Left ventricle myocardium inferior (tissue), 1 donor: ENCODE measurements around the gene CREG2. TPM values are rescaled to one million over a fixed set of nuclear protein-coding genes. Genes with fewer than 3 reads are reported as not detected.
A peak's percentile ranks its signal among the peaks of the same experiment; 100 is the strongest.

Experiments
- DNase-seq: peaks from one replicate; pipeline ENCODE4 v3.0.0-alpha.2; 2020
- H3K27ac ChIP-seq: fragments of 200-600 bp; replicated peaks from 2 replicates; pipeline ENCODE4 v1.8.0; 2021
- H3K27me3 ChIP-seq: fragments of 200-600 bp; 2 replicates; pipeline ENCODE4 v1.8.0; 2021; ENCODE audit warnings: low read depth
- H3K36me3 ChIP-seq: fragments of 200-600 bp; 2 replicates; pipeline ENCODE4 v1.8.0; 2021
- H3K4me1 ChIP-seq: fragments of 200-600 bp; 2 replicates; pipeline ENCODE4 v1.8.0; 2021
- H3K4me3 ChIP-seq: fragments of 200-600 bp; 2 replicates; pipeline ENCODE4 v1.8.0; 2021; ENCODE audit warnings: mild to moderate bottlenecking, moderate library complexity
- H3K9me3 ChIP-seq: fragments of 200-600 bp; replicated peaks from 2 replicates; pipeline ENCODE4 v1.8.0; 2021
- intact Hi-C: fragments of 100-400 bp; cut with micrococcal nuclease; formaldehyde crosslinking; loops from one replicate; pipeline ENCODE4 v1.11.0; 2022
- total RNA-seq: library from RNA; stranded (reverse); fragmentation: NEBNext Ultra II Directional; extraction: Animal tissue kit (Norgen Biotek cat#: 25700); gene quantifications from one replicate; pipeline ENCODE4 v1.2.1, GENCODE V29; 2021
- TF ChIP-seq, protein P1 (sequence below): fragments of 200-600 bp; IDR thresholded peaks from 2 replicates; pipeline ENCODE4 v1.8.0; 2021; ENCODE audit warnings: antibody characterized with exemption, mild to moderate bottlenecking, borderline replicate concordance
- donor health status: DM: no; HTN: yes; CAD: no; lungs with severe emphysema.

The CREG2 gene
- total RNA-seq, 1 donor from 2014 or later: not detected

DNA sequence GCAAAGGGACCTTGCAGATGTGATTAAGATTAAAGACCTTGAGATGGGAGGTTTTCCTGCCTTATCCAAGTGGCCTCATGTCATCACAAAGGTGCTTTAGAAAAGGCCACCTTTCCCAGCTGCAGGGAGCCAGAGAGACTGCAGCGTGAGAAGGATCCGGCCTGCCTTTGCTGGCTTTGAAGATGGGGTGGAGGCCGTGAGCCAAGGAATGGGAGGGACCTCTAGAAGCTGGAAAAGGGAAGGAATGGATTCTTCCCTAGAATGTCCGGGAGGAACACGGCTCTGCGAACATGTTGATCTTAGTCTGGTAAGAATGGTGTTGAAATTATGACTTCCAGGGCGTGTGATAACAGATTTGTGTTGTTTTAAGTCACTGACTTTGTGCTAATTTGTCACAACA is 39.9 kb upstream of the CREG2 start:
- H3K4me1 ChIP-seq: peaks cover 11% of the 10 kb centered on the region
- TF ChIP-seq, protein P1, sequence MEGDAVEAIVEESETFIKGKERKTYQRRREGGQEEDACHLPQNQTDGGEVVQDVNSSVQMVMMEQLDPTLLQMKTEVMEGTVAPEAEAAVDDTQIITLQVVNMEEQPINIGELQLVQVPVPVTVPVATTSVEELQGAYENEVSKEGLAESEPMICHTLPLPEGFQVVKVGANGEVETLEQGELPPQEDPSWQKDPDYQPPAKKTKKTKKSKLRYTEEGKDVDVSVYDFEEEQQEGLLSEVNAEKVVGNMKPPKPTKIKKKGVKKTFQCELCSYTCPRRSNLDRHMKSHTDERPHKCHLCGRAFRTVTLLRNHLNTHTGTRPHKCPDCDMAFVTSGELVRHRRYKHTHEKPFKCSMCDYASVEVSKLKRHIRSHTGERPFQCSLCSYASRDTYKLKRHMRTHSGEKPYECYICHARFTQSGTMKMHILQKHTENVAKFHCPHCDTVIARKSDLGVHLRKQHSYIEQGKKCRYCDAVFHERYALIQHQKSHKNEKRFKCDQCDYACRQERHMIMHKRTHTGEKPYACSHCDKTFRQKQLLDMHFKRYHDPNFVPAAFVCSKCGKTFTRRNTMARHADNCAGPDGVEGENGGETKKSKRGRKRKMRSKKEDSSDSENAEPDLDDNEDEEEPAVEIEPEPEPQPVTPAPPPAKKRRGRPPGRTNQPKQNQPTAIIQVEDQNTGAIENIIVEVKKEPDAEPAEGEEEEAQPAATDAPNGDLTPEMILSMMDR: no peak
- no peak overlapping the region for H3K27ac ChIP-seq
- intact Hi-C loops: no loop called here
- DNase-seq: no peak
- H3K36me3 ChIP-seq: no peaks in the 10 kb centered on the region
- no peak overlapping the region for H3K4me3 ChIP-seq
- H3K9me3 ChIP-seq: no peaks in the 10 kb centered on the region
- no peaks in the 10 kb centered on the region for H3K27me3 ChIP-seq

DNA sequence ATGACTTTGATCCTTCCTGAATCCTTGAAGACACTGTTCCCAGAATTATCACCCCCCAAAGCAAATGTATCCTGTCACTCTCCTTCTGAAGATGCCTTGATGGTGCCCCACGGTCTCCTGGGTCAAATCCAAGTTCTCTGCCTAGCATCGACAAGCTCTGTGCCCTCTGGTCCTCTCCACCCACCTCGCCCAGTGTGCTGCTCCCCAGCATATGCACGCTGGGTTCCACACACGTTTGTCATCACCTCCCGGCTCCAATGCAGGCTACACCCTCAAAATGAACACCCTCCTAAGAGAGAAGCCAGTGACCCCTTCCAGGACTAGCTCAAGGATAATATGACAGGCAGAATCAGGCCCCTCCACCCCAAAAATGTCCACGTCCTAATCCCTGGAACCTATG is 39.5 kb upstream of the CREG2 start:
- Histone ChIP-seq H3K4me1 (peaks cover 11% of the 10 kb centered on the region), H3K27ac (no peak overlapping the region), H3K27me3 (no peaks in the 10 kb centered on the region), H3K36me3 (no peaks in the 10 kb centered on the region), H3K9me3 (no peaks in the 10 kb centered on the region), H3K4me3 (no peak overlapping the region)
- TF ChIP-seq, protein P1: no peak
- no peak for DNase-seq
- intact Hi-C loops: no loop called here

DNA sequence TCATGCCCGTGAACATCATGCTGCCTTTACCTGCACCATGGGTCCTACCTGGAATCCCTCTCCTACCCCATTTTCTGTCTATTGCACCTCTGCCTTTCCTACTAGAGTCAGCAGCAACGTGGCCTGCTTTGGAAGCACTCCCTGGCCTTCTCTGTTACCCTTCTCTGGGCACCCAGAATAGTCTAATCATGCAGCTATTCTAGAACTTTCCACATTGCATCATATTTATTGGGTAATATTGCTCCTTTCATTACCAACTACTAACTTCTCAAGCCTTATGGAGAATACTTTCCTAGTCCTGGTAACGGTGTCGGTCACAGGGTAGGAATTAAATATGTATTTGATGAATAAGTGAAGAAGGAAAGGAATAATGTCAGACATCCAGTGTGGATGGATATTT is 33.3 kb upstream of the CREG2 start:
- intact Hi-C loops: no loop called here
- DNase-seq: no peak

DNA sequence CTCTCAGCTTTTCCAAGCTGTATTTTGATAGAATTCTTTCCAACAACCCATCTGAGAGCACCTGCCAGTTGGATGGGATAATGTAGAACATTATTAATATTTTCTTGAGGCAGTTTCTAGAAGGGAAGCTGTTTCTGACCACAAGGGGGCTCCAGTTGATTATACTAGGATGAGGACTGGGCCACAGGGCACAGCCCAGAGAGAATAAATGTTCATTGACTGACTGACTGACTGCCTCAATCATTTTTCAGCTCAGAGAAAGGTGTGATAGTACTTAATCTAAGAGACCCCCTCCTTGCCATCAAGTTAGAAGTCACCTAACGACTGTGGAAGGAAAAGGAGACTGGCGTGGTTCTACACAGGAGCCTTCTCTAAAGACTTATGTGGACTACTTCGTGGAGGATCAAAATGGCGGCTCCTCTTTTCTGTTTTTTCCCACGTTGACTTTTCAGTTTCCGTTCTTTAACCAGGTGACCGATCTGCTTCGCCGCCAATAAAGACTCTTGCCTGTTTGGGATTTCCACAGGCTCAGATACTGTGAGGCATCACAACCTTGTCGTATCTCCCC is 31.9 kb upstream of the CREG2 start:
- DNase-seq: no peak
- TF ChIP-seq, protein P1: peak; percentile 85
- intact Hi-C loops: loop anchor here (10.0 kb wide), 1 partner anchor 416 kb away; no protein-coding TSS in a partner anchor

More for the DNA sequence above, 33.3 kb upstream of the CREG2 start:
- H3K4me3 ChIP-seq: no peak overlapping the region
- H3K4me1 ChIP-seq: peaks cover 7% of the 10 kb centered on the region
- TF ChIP-seq, protein P1: no peak
- H3K27me3 ChIP-seq: no peaks in the 10 kb centered on the region
- no peaks in the 10 kb centered on the region for H3K9me3 ChIP-seq
- no peaks in the 10 kb centered on the region for H3K36me3 ChIP-seq
- no peak overlapping the region for H3K27ac ChIP-seq

DNA sequence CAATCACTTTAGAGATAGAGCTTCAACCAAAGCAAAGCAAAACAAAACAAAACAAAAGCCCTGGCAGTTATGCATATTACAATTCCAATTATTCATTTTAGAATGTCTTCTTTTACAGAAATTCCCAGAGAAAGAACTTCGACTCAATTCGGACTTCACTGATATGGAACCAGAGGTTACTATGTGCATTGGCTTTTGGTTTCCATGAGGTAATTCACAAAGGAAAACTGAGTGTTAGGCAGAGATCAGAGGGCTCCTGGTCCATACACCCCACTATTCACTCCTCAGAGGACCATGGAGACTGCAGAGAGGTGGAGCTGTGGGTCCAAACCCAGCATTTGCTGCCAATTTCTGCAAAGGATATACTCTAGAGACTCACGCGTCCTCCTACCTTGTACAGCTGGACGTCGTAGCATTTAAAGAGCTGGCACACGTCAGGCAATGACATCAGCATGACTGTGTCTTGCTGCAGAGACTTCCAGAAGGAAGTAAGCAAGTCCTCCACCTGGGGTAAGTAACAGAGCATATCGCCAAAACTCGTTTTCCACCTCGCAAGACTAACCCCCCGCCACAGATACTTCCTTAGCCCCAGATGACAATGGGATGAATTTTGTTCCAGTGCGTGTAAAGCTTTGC is 31.3 kb upstream of the CREG2 start:
- Histone ChIP-seq H3K9me3 (peaks cover 6% of the 10 kb centered on the region), H3K4me1 (peaks cover 7% of the 10 kb centered on the region), H3K4me3 (no peak overlapping the region), H3K27ac (no peak overlapping the region), H3K27me3 (no peaks in the 10 kb centered on the region), H3K36me3 (no peaks in the 10 kb centered on the region)
- intact Hi-C loops: loop anchor here (10.0 kb wide), 1 partner anchor 416 kb away; no protein-coding TSS in a partner anchor
- no peak for DNase-seq
- TF ChIP-seq, protein P1: no peak

More for the DNA sequence above, 31.9 kb upstream of the CREG2 start:
- H3K27ac ChIP-seq: no peak overlapping the region
- H3K9me3 ChIP-seq: peaks cover 6% of the 10 kb centered on the region
- H3K36me3 ChIP-seq: no peaks in the 10 kb centered on the region
- H3K4me1 ChIP-seq: peaks cover 7% of the 10 kb centered on the region
- no peak overlapping the region for H3K4me3 ChIP-seq
- H3K27me3 ChIP-seq: no peaks in the 10 kb centered on the region
